GM21381 (cell line): ENCODE results near the gene NIPAL3.
"Not testable (repeated sequence)": the region's sequence is repeated elsewhere in the genome, so short reads cannot be mapped to it uniquely, and the experiment has no call there.

Experiments
- ATAC-seq: cut with Tn5 transposase; IDR thresholded peaks from one replicate; pipeline ENCODE4 v1.9.1; 2021; ENCODE audit warnings: mild to moderate bottlenecking, moderate library complexity; ENCODE audit not compliant: unreplicated experiment

The NIPAL3 gene

GRCh38 chr1:24488159-24488558 lies 72.6 kb downstream of the NIPAL3 start:
- not testable (repeated sequence) for ATAC-seq

DNA sequence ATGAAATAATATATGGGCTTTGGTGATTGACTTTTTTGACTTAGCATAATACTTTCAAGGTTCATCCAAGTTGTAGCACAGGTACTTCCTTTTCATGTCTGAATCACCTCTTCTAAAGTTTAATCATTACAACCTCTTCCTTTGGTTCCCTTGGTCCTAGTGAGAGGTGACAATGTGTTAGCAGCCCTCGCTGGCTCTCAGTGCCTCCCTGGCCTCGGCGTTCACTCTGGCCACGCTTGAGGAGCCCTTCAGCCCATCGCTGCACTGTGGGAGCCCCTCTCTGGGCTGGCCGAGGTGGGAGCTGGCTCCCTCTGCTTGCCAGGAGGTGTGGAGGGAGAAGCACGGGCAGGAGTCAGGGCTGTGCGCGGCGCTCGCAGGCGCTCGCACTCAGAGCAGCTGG lies 74.1 kb downstream of the NIPAL3 start:
- no peak for ATAC-seq

- no peak for ATAC-seq
These were observed 74.6 kb downstream of the NIPAL3 start for GRCh38 chr1:24490101-24490781.

GRCh38 chr1:24491577-24492360 lies 76.2 kb downstream of the NIPAL3 start:
- ATAC-seq: no peak

DNA sequence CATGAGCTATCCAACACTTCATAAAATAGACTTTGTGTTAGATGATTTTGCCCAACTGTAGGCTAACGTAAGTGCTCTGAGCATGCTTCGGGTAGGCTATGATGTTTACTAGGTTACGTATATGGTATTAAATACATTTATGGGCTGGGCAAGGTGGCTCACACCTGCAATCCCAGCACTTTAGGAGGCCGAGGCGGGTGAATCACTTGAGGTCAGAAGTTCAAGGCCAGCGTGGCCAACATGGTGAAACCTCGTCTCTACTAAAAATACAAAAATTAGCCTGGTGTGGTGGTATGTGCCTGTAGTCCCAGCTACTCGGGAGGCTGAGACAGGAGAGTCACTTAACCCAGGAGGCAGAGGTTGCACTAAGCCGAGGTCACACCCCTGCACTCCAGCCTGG lies 77.3 kb downstream of the NIPAL3 start:
- ATAC-seq: not testable (repeated sequence)

GRCh38 chr1:24493785-24494184 lies 78.2 kb downstream of the NIPAL3 start:
- ATAC-seq: no peak

GRCh38 chr1:24498589-24498988 lies 83.0 kb downstream of the NIPAL3 start:
- ATAC-seq: no peak

GRCh38 chr1:24500448-24501048 lies 84.9 kb downstream of the NIPAL3 start:
- no peak for ATAC-seq

DNA sequence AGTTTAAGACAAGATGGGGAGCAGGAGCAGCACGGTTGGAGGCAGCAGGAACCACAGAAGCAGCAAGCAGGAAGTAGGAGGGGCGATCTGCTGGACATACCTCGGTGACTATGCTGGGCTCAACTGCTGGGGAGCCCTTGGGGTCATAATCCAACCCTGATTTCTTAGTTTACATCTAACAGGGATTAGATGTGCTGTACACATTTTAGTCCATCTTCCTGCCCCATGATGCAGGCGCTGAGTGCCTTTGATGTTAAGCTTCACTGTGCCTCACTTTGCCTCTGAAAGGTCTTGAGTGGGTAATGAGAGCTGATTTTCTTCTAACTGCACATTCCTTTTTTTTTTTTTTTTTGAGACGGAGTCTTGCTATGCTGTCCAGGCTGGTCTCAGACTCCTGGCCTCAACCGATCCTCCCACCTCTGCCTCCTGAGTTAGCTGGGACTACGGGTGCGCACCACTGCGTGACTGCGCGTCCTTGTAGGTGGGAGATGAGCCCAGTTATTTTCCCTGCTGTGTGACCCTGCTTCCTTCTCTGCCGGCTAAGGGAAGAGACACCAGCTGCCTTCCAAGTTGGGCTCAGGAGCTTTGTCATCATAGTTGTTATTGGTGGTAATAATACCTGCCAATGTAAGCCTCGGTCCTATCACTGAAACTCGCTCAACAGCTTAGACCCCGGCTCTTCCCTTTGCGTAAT lies 85.9 kb downstream of the NIPAL3 start:
- no peak for ATAC-seq

- no peak for ATAC-seq
These were observed 86.6 kb downstream of the NIPAL3 start for GRCh38 chr1:24502065-24502708.

DNA sequence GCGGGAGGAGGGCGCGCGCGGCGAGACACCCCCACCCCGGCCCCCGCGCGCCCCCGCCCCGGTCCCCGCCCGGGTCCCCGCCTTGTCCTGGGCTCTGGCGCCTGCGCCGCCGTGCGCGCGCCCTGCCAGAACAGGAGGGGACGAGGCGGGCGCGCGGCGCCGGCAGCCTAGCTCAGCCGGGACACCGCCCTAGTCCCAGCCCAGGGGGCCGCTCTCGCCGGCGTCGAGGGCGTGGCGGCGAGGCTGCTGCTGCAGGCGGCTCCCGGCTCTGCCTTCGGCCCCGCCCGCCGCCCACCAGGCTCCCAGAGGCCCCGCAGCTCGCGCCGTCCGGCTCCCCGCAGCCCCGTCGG lies 87.1 kb downstream of the NIPAL3 start, which contains the start of gene RCAN3:
Gene RCAN3 (plus strand): TSS at position 128 of the 350 bp plus-strand sequence. CDS start 11,537 bp downstream, outside the sequence.
- peak; percentile 78 for ATAC-seq

GRCh38 chr1:24503059-24503751 lies 87.6 kb downstream of the NIPAL3 start:
- ATAC-seq: peak; percentile 25

DNA sequence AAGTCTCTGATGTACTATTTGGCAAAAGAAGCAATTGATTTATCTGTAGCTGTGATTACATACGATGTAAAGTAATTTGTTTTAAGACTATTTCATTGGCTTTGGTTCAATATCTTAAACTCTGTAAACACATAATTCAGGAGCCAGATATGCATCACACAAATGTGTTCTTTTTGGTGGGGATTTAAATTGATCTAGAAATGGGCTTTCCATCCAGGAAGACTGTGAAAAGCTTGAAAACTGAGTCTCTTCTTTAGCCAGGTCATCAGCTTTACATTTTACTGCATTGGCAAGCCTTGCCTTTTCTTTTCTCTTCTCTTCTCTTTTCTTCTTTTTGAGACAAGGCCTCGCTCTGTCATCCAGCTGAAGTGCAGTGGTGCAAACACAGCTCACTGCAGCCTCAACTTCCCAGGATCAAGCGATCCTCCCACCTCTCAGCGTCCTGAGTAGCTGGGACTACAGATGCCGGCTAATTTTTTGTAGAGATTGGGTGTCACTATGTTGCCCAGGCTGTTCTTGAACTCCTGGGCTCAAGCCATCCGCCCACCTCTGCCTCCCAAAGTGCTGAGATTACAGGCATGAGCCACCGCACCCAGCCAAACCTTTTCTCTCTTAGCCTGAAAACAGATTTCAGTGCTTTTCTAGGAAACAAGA lies 88.4 kb downstream of the NIPAL3 start:
- ATAC-seq: no peak

DNA sequence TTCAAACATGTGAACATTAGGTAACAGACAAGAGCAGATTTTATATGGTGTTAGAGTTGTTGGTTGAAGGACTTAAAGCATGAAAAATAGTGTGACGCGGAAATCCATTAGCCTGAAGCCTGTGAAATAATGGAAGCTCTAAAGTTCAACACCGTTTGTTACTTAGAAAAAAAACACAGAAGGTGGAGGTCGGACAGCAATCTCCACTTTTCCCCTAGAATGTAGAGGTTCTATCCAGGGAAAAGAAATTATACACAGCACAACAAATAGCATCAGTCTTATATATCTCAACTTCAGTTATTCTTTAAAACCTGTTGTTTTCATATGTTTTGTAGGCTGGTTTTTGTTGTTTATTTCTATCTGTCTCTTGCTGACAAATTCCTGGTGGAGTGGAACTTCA lies 89.0 kb downstream of the NIPAL3 start:
- no peak for ATAC-seq

GRCh38 chr1:24505816-24506215 lies 90.2 kb downstream of the NIPAL3 start:
- no peak for ATAC-seq

GRCh38 chr1:24506691-24507381 lies 91.2 kb downstream of the NIPAL3 start:
- ATAC-seq: no peak

- ATAC-seq: no peak
These were observed 91.8 kb downstream of the NIPAL3 start for GRCh38 chr1:24507405-24507804.

- ATAC-seq: no peak
These were observed 93.3 kb downstream of the NIPAL3 start for GRCh38 chr1:24508911-24509310.

GRCh38 chr1:24513706-24514105 lies 98.1 kb downstream of the NIPAL3 start:
- no peak for ATAC-seq
